GM19372 (cell line): ENCODE measurements around the gene CFAP65.
A peak's percentile ranks its signal among the peaks of the same experiment; 100 is the strongest.

Experiments
- ATAC-seq: cut with Tn5 transposase; IDR thresholded peaks from one replicate; pipeline ENCODE4 v1.9.1; 2021; ENCODE audit warnings: mild to moderate bottlenecking, low read depth, moderate library complexity; ENCODE audit not compliant: unreplicated experiment

The CFAP65 gene

DNA sequence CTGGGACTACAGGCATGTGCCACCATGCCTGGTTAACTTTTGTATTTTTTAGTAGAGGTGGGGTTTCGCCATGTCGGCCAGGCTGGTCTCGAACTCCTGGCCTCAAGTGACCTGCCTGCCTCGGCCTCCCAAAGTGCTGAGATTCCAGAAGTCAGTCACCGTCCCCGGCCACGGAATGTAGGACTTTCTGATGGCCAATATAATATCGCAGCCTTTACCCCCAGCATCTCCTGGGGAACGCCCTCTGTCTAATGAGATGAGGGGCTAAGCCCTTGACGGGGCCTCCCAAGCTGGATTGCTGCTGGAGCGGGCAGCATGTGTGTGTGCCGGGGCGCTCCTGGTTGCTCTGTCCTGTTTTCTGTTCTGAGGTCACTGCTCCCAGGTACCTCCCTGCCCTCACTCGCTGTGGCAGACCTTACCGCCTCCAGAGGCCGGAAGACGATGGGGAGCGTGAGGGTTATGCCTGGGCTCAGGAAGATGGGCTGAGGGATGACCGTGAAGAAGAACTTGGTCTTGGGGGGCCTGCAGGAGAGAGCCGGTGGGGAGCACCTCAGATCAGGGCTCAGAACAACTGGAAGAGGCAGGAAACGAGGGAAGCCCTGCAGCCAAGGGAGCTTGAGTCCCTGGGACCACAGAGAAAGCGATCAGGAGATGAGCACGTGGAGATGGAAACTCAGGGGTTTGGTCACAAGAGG, 9.1 kb downstream of the CFAP65 start:
- no peak for ATAC-seq

DNA sequence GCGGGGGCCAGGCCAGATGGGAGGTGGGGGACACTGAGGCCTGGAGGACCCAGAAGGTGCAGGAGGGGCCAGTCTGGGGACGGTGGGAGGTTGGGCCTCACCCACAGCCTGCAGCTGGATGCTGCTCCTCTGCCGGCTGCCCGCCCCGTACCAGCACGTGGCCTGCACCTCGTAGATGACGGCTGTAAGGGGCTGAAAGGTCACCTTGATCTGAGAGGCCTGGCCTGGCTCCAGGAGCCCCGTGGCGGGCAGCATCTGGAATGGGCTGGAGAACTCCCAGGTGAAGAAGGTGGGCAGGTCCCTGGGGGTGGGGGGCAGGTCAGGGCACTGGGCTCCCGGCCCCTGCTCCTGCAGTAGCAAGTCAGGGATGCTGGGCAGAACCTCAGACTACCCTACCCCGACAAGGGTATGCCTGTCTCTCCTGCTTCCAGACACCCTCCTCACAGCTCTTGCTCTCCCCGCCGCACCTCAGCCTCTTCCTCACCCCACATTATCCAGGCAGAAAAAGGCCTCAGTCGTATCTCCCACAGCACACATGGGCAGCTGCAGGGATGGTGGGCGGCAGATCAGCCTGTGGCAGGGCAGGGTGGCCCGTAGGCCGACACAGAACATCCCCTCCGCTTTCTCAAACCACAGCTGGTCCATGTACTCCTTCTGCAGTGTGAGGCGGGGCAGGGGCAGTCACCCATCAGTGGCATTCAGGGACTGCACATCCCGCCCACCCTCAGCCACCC, 10.1 kb downstream of the CFAP65 start:
- no peak for ATAC-seq

DNA sequence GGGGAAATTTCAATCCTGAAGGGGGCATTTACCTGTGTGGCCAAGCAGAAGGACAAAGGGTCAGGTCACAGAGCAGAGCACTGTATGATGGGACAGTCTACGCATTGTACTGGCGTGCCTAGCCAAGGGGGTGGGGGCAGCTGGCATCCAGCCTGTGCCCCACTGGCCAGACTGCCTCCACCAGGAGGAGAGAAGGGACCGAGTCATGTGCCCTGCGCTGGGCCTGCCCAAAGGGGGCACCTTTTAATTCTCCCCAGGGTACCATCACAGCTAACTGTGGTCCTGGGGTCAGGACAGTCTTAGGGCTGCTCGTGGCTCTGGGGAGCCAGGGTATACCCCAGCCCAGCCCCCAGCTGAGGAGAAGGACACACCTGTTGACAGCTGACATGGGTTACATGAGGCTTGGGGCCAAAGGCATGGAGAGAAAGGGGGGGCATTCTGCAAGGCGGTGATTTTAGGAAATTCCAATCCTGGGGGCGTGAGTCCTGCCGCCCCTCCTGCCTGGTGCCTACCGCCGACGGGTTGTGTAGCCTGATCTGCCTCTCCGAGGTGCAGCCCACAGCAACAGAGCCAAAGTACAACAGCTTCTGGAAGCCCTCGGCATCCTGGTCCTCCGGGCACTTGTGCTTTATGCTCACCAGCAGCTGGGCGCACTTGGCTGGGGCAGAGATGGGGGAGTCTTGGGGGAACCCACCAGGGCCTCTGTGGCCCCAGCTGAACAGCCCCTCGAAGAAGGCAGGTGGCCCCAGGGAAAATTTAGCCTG, 11.0 kb downstream of the CFAP65 start:
- no peak for ATAC-seq

DNA sequence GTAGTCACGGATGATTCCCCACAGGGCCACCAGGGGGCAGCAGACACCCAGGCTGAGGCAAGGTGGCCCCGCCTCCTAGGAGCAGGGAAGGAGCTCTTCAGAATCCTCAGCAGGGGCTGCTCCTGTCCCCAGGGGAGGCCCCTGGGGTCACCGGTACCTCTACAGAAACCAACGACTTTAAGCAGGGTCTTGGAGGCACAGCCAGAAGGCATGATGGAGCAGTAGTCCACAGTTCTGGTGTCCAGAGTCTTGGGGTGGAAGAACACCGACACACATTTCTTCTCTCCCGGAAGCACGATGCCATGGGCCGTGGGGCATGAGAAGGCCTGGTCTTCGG, 11.5 kb downstream of the CFAP65 start:
- peak; percentile 83 for ATAC-seq

DNA sequence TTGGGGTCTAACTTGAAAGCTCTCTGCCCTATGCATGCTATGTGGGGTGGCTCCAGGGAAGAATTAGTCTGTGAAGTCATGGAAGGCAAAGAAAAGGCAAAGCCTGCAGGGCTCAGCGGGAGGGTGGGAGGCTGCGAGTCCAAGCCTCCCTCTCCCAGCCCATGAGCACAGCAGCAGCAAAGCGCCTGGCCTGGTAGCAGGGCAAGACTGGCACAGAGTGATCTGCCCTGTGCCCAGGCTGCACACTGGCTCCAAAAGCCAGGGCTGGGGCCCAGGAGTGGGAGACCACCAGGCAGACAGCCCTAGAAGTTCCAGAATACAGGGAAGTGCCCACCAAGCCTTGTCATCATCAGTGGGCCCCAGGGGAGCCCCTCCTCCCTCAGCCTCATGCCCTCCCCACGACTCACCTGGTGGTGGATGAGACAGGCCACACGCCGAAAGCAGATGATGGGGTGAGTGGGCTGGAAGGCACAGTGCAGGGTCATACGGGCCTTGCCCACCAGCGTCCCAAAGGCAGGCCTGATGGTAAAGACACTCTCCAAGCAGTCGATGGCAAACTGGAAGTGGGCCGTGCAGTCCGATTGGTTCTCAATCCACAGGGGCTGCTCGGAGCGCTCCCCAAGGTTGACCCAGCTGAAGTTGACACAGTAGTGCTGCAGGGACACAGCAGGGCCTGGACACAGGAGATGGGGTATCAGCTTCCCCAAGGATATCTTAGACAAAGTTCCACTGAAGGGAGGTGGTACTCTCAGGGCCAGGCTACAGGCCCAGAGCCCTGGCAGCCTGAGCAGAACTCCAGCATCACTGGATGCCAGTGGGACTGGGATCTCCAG, 12.1 kb downstream of the CFAP65 start:
- ATAC-seq, result no peak

GRCh38 chr2:219028141-219028540, 13.2 kb downstream of the CFAP65 start:
- ATAC-seq, result no peak

DNA sequence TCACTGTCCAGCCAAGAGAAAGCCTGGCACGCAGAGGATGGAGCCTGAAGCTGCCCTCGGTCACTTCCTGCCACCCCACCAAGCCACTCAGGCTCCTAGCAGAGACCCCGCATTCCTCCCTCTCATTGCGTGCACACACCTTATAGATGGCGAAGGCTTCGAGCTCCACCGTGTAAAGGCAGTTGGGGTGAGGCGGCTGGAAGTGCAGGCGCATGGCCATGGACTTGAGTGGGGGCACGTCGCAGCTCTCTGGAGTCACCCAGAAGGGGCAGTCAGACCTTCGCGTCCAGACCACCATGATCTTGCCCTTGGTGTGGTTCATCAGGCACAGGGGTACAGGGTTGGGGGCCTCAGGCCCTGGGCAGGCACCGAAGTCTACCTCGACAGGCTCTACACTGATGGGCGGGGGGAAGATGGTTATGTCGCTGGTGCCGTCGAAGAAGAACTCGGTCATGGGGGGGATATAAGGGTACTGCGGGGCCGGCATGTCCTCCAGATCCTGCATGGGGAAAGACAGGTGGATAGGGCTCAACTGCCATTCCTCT, 13.7 kb downstream of the CFAP65 start:
- no peak for ATAC-seq

GRCh38 chr2:219026946-219027345, 14.4 kb downstream of the CFAP65 start:
- ATAC-seq, result no peak

DNA sequence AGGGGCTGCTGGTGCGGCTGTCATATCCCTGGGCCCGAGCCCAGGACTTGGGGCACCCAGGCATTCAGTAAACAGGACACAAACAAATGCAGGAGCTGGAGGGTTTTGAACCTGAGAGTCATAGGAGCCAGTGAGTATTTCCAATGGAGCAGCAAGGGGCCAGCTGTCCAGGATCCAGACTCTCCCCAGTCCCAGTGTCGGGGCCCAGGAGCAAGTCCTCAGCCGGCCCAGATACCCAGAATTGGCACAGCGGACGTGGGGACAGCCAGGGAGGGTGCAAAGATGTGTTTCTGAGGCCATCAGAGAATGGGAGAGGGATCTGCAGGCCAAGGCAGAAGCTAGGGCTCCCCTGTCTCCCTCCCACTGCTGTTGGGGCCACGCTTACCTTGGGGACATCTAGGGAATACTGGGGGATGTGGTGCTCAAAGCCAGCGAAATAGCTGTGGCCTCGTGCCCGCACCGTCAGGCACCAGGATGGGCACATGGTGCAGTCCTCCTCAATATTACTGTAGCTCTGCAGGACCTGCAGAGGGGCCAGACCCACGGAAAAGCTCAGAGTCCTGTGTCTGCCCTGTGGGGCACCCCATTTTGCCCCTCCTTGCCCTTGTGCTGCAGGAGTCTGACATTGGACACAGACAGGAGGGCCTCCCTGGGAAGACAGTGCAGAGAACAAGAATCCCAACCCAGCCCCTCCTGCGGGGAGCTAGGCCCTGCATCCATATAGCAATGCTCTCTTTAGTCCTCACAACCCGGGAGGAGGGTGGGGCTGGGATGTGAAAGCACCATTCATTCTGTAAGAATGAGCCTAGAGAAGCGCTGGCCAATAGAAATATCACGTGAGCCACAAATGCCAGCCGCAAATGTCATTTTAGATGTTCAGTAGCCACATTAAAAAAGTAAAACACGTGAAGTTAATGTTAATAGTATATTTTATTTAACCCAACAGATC, 15.4 kb downstream of the CFAP65 start:
- ATAC-seq, result no peak

GRCh38 chr2:219024059-219024458, 17.3 kb downstream of the CFAP65 start:
- ATAC-seq, result no peak

GRCh38 chr2:219023045-219023605, 18.2 kb downstream of the CFAP65 start:
- no peak for ATAC-seq

DNA sequence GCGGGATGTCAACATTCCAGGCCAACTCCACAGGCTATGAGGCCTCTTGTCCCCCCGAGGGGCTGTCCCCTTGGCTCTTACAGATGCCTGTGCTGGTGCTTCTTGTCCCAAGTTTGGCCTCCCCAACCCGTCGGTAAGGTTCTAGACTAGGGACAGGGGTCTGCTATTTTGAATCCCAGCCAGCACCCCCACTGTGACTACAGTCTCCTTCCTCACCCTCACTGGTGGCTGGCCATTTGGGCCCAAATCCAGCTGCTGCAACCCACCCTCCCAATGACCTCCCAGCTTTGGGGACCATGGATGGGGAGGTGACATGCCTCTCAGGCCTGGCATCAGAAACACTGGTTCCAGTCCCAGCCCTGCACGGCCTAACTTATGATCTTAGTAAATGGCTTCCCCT, 18.7 kb downstream of the CFAP65 start:
- no peak for ATAC-seq

DNA sequence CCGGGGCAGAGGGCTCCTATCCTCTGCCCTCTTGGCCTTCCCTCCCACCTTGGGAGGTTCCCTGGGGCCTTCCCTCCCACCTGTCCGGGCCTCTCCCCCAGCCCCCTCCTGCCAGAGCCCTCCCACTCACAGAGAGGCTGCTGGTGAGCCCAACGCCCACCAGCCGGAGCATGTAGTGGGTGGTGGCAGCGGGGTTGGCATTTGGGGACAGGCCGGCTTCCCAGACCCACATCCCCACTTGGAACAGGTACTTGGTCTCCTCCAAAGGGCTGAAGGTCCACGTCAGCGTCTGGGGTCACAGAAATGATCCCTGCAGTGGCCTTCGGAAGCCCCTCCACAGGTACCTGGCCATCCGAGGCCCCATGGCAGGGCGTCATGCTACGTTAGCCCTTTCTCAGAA, 19.3 kb downstream of the CFAP65 start:
- no peak for ATAC-seq

DNA sequence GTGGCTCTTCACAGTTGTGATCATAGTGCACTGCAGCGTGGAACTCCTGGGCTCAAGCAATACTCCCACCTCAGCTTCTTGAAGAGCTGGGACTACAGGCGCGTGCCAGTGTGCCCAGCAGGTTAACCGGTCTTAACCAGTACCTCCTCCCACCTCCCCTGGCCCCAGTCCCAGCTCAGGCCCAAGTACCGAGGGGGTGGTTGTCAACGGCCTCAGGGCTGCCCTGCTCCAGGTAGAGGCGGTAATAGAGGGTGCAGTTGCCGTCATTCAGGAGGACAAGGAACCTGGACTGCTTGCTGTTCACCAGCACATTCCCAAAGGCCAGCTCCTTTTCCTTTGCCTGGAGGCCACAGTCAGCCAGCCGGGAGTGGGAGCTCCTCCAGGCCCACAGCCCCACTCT, 19.7 kb downstream of the CFAP65 start:
- no peak for ATAC-seq

DNA sequence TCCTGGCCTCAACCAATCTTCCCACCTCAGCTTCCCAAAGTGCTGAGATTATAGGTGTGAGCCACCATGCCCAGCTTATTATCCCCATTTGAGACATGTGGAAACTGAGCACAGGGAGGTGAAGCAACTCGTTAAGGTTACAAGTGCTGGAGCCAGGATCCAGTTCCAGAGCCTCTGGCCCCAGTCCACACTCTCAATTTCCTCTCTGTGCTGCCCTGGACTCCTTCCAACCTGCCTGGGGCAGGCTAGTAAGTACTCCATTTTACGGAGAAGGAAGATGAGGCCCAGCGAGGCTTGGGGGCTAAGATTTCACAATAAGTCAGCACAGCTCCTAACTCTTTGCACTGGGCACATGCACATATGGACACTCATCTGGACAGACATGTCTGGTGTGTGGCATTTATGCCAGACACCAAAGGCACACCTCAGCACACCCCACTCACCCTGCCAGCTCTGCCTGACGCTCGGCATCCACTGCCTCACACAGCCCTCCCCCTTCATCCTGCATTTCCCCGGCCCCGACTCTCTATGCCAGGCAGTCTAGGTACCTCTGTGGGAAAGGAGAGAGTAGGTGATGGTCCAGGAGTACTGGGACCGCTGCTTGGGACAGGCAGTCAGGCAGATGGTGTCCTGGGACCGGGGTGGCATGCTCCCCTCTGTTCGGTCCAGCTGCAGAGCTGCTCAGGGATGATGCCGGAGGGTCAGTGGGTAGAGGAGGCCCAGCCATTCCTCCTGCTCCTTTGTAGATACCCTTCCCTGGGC, 20.5 kb downstream of the CFAP65 start:
- no peak for ATAC-seq

DNA sequence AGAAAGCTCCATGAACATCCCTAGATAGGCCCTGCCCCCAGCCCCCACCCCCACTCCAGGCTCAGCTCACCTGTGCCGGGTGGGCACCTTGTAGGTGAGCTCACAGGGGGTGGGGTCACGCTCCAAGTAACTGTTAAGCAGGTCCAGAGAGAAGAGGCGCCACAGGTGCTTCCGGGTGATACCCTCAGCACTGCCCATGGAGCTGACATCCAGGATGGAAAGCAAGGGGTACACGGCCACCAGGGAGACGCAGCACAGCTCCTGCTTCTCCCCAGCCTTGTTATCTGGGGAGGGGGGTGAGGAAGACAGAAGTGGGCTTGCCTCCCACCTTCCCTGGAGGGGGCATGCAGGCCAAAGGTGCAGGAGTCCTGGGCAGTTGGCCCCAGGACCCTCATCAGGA, 21.9 kb downstream of the CFAP65 start:
- no peak for ATAC-seq

DNA sequence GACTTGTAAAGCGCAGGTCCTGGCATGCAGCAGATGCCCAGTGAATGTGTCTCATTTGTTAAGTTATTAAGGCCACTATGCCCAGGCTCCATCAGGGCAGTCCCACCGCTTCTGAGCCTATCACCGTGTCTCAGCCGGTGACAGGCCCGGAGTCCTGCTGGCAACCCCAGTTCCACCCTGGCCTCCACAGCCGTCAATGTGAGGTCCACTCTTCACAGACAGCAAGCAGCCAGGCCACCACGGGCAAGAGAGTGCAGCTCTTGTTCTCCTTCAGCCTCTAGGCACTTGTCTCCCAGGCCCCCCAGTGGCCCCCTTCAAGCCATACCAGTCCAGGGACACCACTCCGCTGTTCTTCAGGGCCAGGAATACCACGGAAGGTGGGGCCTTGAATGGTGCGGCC, 22.6 kb downstream of the CFAP65 start:
- ATAC-seq, result no peak

DNA sequence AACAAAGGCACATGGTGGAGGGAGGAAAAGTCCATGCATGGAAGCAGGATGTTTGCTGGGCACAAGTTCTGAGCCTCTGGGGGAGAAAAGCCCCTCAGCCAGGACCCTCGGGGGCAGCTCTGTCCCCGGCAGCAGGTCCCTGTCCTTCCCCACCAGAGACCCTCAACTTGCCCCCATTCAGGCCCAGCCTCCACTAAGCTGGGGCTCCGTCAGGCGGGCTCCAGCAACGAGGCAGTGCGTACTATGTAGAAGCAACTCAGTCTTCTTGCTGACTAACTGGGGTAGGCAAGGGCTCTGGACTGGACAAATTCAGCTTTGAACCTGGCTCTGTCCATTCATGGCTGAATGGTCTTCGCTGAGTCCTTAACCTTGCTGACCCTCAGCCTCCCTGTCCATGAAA, 23.0 kb downstream of the CFAP65 start:
- ATAC-seq, result no peak
